ENCODE measurements around the gene ERFE.

GRCh38 chr2:238138331-238139195 is 20.2 kb upstream of the ERFE start, which contains the start of gene KLHL30:
- TF ChIP-seq, protein P1, sequence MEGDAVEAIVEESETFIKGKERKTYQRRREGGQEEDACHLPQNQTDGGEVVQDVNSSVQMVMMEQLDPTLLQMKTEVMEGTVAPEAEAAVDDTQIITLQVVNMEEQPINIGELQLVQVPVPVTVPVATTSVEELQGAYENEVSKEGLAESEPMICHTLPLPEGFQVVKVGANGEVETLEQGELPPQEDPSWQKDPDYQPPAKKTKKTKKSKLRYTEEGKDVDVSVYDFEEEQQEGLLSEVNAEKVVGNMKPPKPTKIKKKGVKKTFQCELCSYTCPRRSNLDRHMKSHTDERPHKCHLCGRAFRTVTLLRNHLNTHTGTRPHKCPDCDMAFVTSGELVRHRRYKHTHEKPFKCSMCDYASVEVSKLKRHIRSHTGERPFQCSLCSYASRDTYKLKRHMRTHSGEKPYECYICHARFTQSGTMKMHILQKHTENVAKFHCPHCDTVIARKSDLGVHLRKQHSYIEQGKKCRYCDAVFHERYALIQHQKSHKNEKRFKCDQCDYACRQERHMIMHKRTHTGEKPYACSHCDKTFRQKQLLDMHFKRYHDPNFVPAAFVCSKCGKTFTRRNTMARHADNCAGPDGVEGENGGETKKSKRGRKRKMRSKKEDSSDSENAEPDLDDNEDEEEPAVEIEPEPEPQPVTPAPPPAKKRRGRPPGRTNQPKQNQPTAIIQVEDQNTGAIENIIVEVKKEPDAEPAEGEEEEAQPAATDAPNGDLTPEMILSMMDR (IDR thresholded peaks at IDR 0.05) = no peak
- TF ChIP-seq POLR2AphosphoS5 (IDR thresholded peaks at IDR 0.05) = no peak
